ENCODE data around the gene NRP2. TPM values are rescaled to one million over a fixed set of nuclear protein-coding genes. Genes with fewer than 3 reads are reported as not detected.

The NRP2 gene
- total RNA-seq, 1 experiment from 2014 or later = 10.3 TPM

DNA sequence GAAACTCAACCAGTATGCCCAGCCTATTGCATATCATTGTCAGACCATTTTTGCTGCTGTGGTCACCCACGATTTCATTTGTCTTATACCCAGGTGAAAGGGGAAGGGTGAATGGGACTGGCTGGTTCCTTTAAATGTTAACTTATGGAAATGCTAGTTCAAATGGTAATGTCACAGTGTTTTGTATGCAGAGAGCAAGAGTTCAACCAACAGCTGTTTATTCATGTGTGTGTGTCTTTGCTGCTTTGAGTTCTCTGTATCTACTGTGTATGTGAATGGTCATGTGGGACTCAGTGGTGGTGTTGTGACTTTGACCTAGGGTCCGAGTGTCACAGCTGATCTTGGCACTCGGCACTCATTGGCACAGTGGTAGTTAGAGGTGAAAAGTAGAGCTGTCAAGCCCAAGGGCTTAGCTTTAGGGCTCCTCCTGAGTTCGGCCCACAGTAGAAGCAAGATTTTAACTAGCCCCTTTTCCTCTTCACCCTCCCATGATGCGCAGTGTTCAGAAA, 114.6 kb downstream of the NRP2 start:
- no peaks in the 10 kb centered on the region for H3K27me3 Mint-ChIP-seq (ENCODE audit: insufficient read depth, unreplicated experiment)
- BruUV-seq (replicated peaks) = no TSS peak
- ChIA-PET CTCF (interaction anchor here (0.6 kb wide), 1 partner anchor 1554 kb away, joined by 4 read pairs; no protein-coding TSS in a partner anchor), POLR2A (no interaction called here)
- no peak for DNase-seq (ENCODE audit: unreplicated experiment)
- no peaks in the 10 kb centered on the region for H3K9me3 Mint-ChIP-seq (ENCODE audit: unreplicated experiment)
- H3K27ac Mint-ChIP-seq (ENCODE audit: low read depth, unreplicated experiment) = no peak overlapping the region
- intact Hi-C loops (cut with micrococcal nuclease) = no loop called here
- no peaks in the 10 kb centered on the region for H3K36me3 Mint-ChIP-seq (ENCODE audit: insufficient read depth, unreplicated experiment)
- no peaks in the 10 kb centered on the region for H3K4me1 Mint-ChIP-seq (ENCODE audit: insufficient read depth, unreplicated experiment)
- H3K4me3 Mint-ChIP-seq (ENCODE audit: unreplicated experiment) = no peak overlapping the region
- TF ChIP-seq, protein P1, sequence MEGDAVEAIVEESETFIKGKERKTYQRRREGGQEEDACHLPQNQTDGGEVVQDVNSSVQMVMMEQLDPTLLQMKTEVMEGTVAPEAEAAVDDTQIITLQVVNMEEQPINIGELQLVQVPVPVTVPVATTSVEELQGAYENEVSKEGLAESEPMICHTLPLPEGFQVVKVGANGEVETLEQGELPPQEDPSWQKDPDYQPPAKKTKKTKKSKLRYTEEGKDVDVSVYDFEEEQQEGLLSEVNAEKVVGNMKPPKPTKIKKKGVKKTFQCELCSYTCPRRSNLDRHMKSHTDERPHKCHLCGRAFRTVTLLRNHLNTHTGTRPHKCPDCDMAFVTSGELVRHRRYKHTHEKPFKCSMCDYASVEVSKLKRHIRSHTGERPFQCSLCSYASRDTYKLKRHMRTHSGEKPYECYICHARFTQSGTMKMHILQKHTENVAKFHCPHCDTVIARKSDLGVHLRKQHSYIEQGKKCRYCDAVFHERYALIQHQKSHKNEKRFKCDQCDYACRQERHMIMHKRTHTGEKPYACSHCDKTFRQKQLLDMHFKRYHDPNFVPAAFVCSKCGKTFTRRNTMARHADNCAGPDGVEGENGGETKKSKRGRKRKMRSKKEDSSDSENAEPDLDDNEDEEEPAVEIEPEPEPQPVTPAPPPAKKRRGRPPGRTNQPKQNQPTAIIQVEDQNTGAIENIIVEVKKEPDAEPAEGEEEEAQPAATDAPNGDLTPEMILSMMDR (IDR thresholded peaks at IDR 0.05; ENCODE audit: unreplicated experiment) = no peak

GRCh38 chr2:205797866-205798265, 115.6 kb downstream of the NRP2 start:
- Mint-ChIP-seq H3K9me3 (ENCODE audit: unreplicated experiment) (no peaks in the 10 kb centered on the region), H3K27ac (ENCODE audit: low read depth, unreplicated experiment) (no peak overlapping the region), H3K27me3 (ENCODE audit: insufficient read depth, unreplicated experiment) (no peaks in the 10 kb centered on the region), H3K4me3 (ENCODE audit: unreplicated experiment) (no peak overlapping the region), H3K36me3 (ENCODE audit: insufficient read depth, unreplicated experiment) (no peaks in the 10 kb centered on the region), H3K4me1 (ENCODE audit: insufficient read depth, unreplicated experiment) (no peaks in the 10 kb centered on the region)
- intact Hi-C loops (cut with micrococcal nuclease) = no loop called here
- POLR2A ChIA-PET = interaction anchor here (0.7 kb wide), 1 partner anchor 55 kb away, joined by 3 read pairs; no protein-coding TSS in a partner anchor
- CTCF ChIA-PET = interaction anchor here (0.7 kb wide), 1 partner anchor 1588 kb away, joined by 3 read pairs; no protein-coding TSS in a partner anchor
- no peak for DNase-seq (ENCODE audit: unreplicated experiment)
- no TSS peak for BruUV-seq (replicated peaks)
- TF ChIP-seq, protein P1 (IDR thresholded peaks at IDR 0.05; ENCODE audit: unreplicated experiment) = no peak

- Mint-ChIP-seq H3K27ac (ENCODE audit: low read depth, unreplicated experiment) (no peak overlapping the region), H3K27me3 (ENCODE audit: insufficient read depth, unreplicated experiment) (no peaks in the 10 kb centered on the region), H3K9me3 (ENCODE audit: unreplicated experiment) (no peaks in the 10 kb centered on the region), H3K36me3 (ENCODE audit: insufficient read depth, unreplicated experiment) (no peaks in the 10 kb centered on the region), H3K4me1 (ENCODE audit: insufficient read depth, unreplicated experiment) (no peaks in the 10 kb centered on the region), H3K4me3 (ENCODE audit: unreplicated experiment) (no peak overlapping the region)
- intact Hi-C loops (cut with micrococcal nuclease) = no loop called here
- CTCF ChIA-PET = interaction anchor here (0.6 to 0.9 kb wide), 2 partner anchors 121 to 194 kb away, joined by 3 to 4 read pairs; no protein-coding TSS in a partner anchor
- BruUV-seq (replicated peaks) = no TSS peak
- no peak for DNase-seq (ENCODE audit: unreplicated experiment)
- POLR2A ChIA-PET = interaction anchor here (0.6 kb wide), 1 partner anchor 732 kb away, joined by 4 read pairs; no protein-coding TSS in a partner anchor
- TF ChIP-seq, protein P1 (IDR thresholded peaks at IDR 0.05; ENCODE audit: unreplicated experiment) = no peak
Observed at GRCh38 chr2:205800224-205800623, 117.9 kb downstream of the NRP2 start.

- Mint-ChIP-seq H3K4me1 (ENCODE audit: insufficient read depth, unreplicated experiment) (no peaks in the 10 kb centered on the region), H3K27me3 (ENCODE audit: insufficient read depth, unreplicated experiment) (no peaks in the 10 kb centered on the region), H3K4me3 (ENCODE audit: unreplicated experiment) (no peak overlapping the region), H3K36me3 (ENCODE audit: insufficient read depth, unreplicated experiment) (no peaks in the 10 kb centered on the region), H3K27ac (ENCODE audit: low read depth, unreplicated experiment) (no peak overlapping the region), H3K9me3 (ENCODE audit: unreplicated experiment) (no peaks in the 10 kb centered on the region)
- TF ChIP-seq, protein P1 (IDR thresholded peaks at IDR 0.05; ENCODE audit: unreplicated experiment) = no peak
- ChIA-PET POLR2A (interaction anchor here (0.6 kb wide), 1 partner anchor 732 kb away, joined by 4 read pairs; no protein-coding TSS in a partner anchor), CTCF (interaction anchor here (0.6 to 0.9 kb wide), 2 partner anchors 122 to 194 kb away, joined by 3 to 4 read pairs; no protein-coding TSS in a partner anchor)
- intact Hi-C loops (cut with micrococcal nuclease) = no loop called here
- no peak for DNase-seq (ENCODE audit: unreplicated experiment)
- no TSS peak for BruUV-seq (replicated peaks)
Observed at GRCh38 chr2:205800773-205801172, 118.5 kb downstream of the NRP2 start.

Data from MCF 10A (cell line).